IMR-90 (cell line): ENCODE results near the gene DBH. TPM values are rescaled to one million over a fixed set of nuclear protein-coding genes. Genes with fewer than 3 reads are reported as not detected.

ENCODE experiments used
- ATAC-seq: fragments of 200-7000 bp; cut with Tn5 transposase; 2 replicates; pipeline ENCODE4 v1.9.1; 2020; ENCODE audit warnings: low read depth, mild to moderate bottlenecking, moderate library complexity
- BruUV-seq: library from RNA; stranded (reverse); fragments of 400-500 nt; replicated peaks from 2 replicates; lab custom pipeline; 2021; lab: Mats Ljungman, UMichigan
- CTCF ChIA-PET: fragments of 300-600 bp; formaldehyde crosslinking; extraction: SDS; loops from one replicate; lab custom pipeline; 2021; ENCODE audit warnings: antibody characterized with exemption; lab: Yijun Ruan, JAX
- POLR2A ChIA-PET: fragments of 300-600 bp; sonication (Branson Sonifier 250); formaldehyde crosslinking; loops from one replicate; lab custom pipeline; 2022; ENCODE audit warnings: antibody characterized with exemption; ENCODE audit not compliant: unreplicated experiment; lab: Charles Lee
- DNase-seq: peaks from one replicate; pipeline ENCODE4 v3.0.0; 2013
- H2AFZ ChIP-seq: replicated peaks from 2 replicates; pipeline ENCODE3; 2013; ENCODE audit warnings: low read length, mild to moderate bottlenecking; ENCODE audit not compliant: poor library complexity
- H2AK5ac ChIP-seq: 2 replicates; pipeline ENCODE4 v1.6.1; 2013; ENCODE audit warnings: low read depth, low read length, inconsistent platforms
- H2AK9ac ChIP-seq: replicated peaks from 2 replicates; pipeline ENCODE3; 2013; ENCODE audit warnings: mild to moderate bottlenecking, low read depth, low read length, moderate library complexity; ENCODE audit not compliant: poor library complexity
- H2BK120ac ChIP-seq: 2 replicates; pipeline ENCODE4 v1.6.1; 2013; ENCODE audit warnings: low read depth, low read length, inconsistent platforms
- H2BK15ac ChIP-seq: 3 replicates; pipeline ENCODE4 v1.6.1; 2013; ENCODE audit warnings: low read depth, low read length, inconsistent platforms
- H2BK20ac ChIP-seq: 2 replicates; pipeline ENCODE4 v1.6.1; 2013; ENCODE audit warnings: low read depth, mild to moderate bottlenecking, inconsistent platforms, low read length, moderate library complexity
- H2BK5ac ChIP-seq: 2 replicates; pipeline ENCODE4 v1.6.1; 2013; ENCODE audit warnings: mild to moderate bottlenecking, low read depth, low read length, inconsistent platforms; ENCODE audit not compliant: poor library complexity, severe bottlenecking
- H3K14ac ChIP-seq: replicated peaks from 2 replicates; pipeline ENCODE4 v1.6.1; 2013; ENCODE audit warnings: low read depth, low read length, inconsistent platforms
- H3K18ac ChIP-seq: 2 replicates; pipeline ENCODE4 v1.6.1; 2013; ENCODE audit warnings: low read depth, low read length, control low read depth
- H3K23ac ChIP-seq: 2 replicates; pipeline ENCODE4 v1.6.1; 2013; ENCODE audit warnings: low read depth, low read length, inconsistent platforms
- H3K27ac ChIP-seq: 2 replicates; pipeline ENCODE4 v1.5.1; 2013; ENCODE audit warnings: mild to moderate bottlenecking, control low read depth, low read length; ENCODE audit not compliant: insufficient read depth
- H3K27me3 ChIP-seq: 2 replicates; pipeline ENCODE4 v1.6.1; 2013; ENCODE audit warnings: low read length; ENCODE audit not compliant: control insufficient read depth, insufficient read depth
- H3K36me3 ChIP-seq: 2 replicates; pipeline ENCODE4 v1.6.1; 2013; ENCODE audit warnings: low read length, mixed read lengths; ENCODE audit not compliant: control insufficient read depth, insufficient read depth
- H3K4ac ChIP-seq: 2 replicates; pipeline ENCODE4 v1.6.1; 2013; ENCODE audit warnings: low read depth, low read length, inconsistent platforms
- H3K4me1 ChIP-seq: 2 replicates; pipeline ENCODE4 v1.6.1; 2013; ENCODE audit warnings: low read length, mixed read lengths; ENCODE audit not compliant: control insufficient read depth, insufficient read depth
- H3K4me2 ChIP-seq: 2 replicates; pipeline ENCODE4 v1.6.1; 2013; ENCODE audit warnings: low read depth, mild to moderate bottlenecking, control low read depth, low read length, moderate library complexity
- H3K4me3 ChIP-seq: 2 replicates; pipeline ENCODE4 v1.5.1; 2013; ENCODE audit warnings: low read depth, mild to moderate bottlenecking, control low read depth, low read length, moderate library complexity; ENCODE audit not compliant: insufficient read depth
- H3K56ac ChIP-seq: 2 replicates; pipeline ENCODE4 v1.6.1; 2013; ENCODE audit warnings: low read length, inconsistent platforms; ENCODE audit not compliant: insufficient read depth; ENCODE audit errors: extremely low read depth
- H3K79me1 ChIP-seq, 2 experiments: 2 replicates each; pipeline ENCODE4 v1.6.1; 2013; ENCODE audit warnings: low read length in 2 of 2, inconsistent platforms in 1 of 2, low read depth in 1 of 2
- H3K9ac ChIP-seq: 2 replicates; pipeline ENCODE4 v1.6.1; 2013; ENCODE audit warnings: low read depth, low read length, control low read depth
- H3K9me1 ChIP-seq: 2 replicates; pipeline ENCODE4 v1.6.1; 2013; ENCODE audit warnings: low read length, inconsistent platforms; ENCODE audit not compliant: insufficient read depth
- H3K9me3 ChIP-seq: 2 replicates; pipeline ENCODE4 v1.6.1; 2013; ENCODE audit warnings: low read length; ENCODE audit not compliant: control insufficient read depth, insufficient read depth
- H4K20me1 ChIP-seq: 2 replicates; pipeline ENCODE4 v1.6.1; 2013; ENCODE audit warnings: low read length, inconsistent platforms; ENCODE audit not compliant: insufficient read depth
- H4K5ac ChIP-seq: 2 replicates; pipeline ENCODE4 v1.6.1; 2013; ENCODE audit warnings: mild to moderate bottlenecking, low read depth, low read length, control low read depth
- H4K8ac ChIP-seq, 2 experiments: 2 replicates each; pipeline ENCODE4 v1.6.1; 2013; ENCODE audit warnings: low read depth in 2 of 2, low read length in 2 of 2, control low read depth in 1 of 2, inconsistent platforms in 1 of 2
- H4K91ac ChIP-seq: 2 replicates; pipeline ENCODE4 v1.6.1; 2013; ENCODE audit warnings: low read depth, low read length, inconsistent platforms; ENCODE audit not compliant: insufficient read depth
- CEBPB ChIP-seq: IDR thresholded peaks from 2 replicates; pipeline ENCODE4 v1.6.1; 2012; ENCODE audit warnings: low read depth, low read length, improper control_type of control experiment
- CHD1 ChIP-seq: IDR thresholded peaks from 2 replicates; pipeline ENCODE4 v1.6.1; 2012; ENCODE audit warnings: low read depth, low read length, improper control_type of control experiment
- FOS ChIP-seq: fragments of 150-350 bp; IDR thresholded peaks from 2 replicates; pipeline ENCODE4 v1.6.1; 2016; ENCODE audit warnings: low read depth, low read length
- NFE2L2 ChIP-seq: fragments of 150-350 bp; IDR thresholded peaks from 2 replicates; pipeline ENCODE4 v1.6.1; 2016; ENCODE audit warnings: low read depth, mild to moderate bottlenecking, low read length
- RAD21 ChIP-seq: IDR thresholded peaks from 2 replicates; pipeline ENCODE4 v1.6.1; 2012; ENCODE audit warnings: low read length, improper control_type of control experiment
- RCOR1 ChIP-seq: IDR thresholded peaks from 2 replicates; pipeline ENCODE4 v1.6.1; 2012; ENCODE audit warnings: mild to moderate bottlenecking, low read length, improper control_type of control experiment; ENCODE audit not compliant: insufficient replicate concordance
- RFX5 ChIP-seq: IDR thresholded peaks from 2 replicates; pipeline ENCODE4 v1.8.0; 2012; ENCODE audit warnings: low read depth, mild to moderate bottlenecking, low read length, moderate library complexity
- SMC3 ChIP-seq: fragments of 150-350 bp; IDR thresholded peaks from 2 replicates; pipeline ENCODE4 v1.6.1; 2016; ENCODE audit warnings: low read depth, mild to moderate bottlenecking, antibody characterized with exemption, low read length, moderate library complexity
- WGBS, 2 experiments: methylation state at CpG; one replicate each; pipeline versions ENCODE4 v1.1.5 to v1.1.7; 2013; ENCODE audit warnings: missing lambda C conversion rate in 2 of 2; ENCODE audit not compliant: insufficient read length in 1 of 2; ENCODE audit errors: extremely low coverage in 2 of 2; 5-methylcytosine and 5-hydroxymethylcytosine counted together
- dilution Hi-C: fragments of 300-500 bp; cut with HindIII; formaldehyde crosslinking; loops from one replicate; pipeline ENCODE4 v1.14.3; 2018; ENCODE audit warnings: low sequenced_read_pairs; ENCODE audit not compliant: unreplicated experiment
- in situ Hi-C: fragments of 300-500 bp; cut with MboI; formaldehyde crosslinking; loops from 3 replicates; pipeline ENCODE4 v1.14.3; 2019; ENCODE audit warnings: low sequenced_read_pairs, inconsistent platforms, mixed read lengths
- intact Hi-C: fragments of 100-400 bp; cut with micrococcal nuclease; formaldehyde crosslinking; loops from 2 replicates; pipeline ENCODE4 v1.10.0; 2022
- polyA plus RNA-seq, 3 experiments: library from polyadenylated mRNA; depleted of rRNA; stranded (reverse); fragments of >200 nt; gene quantifications; 2 replicates each; pipeline ENCODE4 v1.2.3, GENCODE V29; 2012; ENCODE audit warnings: low replicate concordance in 1 of 3
- total RNA-seq: library from RNA; depleted of rRNA; stranded (reverse); fragments of >200 nt; gene quantifications from 2 replicates; pipeline ENCODE4 v1.2.3, GENCODE V29; 2012
- TF ChIP-seq, protein P1 (sequence below): fragments of 150-350 bp; IDR thresholded peaks from 2 replicates; pipeline ENCODE4 v1.6.1; 2016; ENCODE audit warnings: low read depth, mild to moderate bottlenecking, low read length, moderate library complexity, borderline replicate concordance
- TF ChIP-seq, protein P2 (sequence below): conservative IDR thresholded peaks from 2 replicates; pipeline ENCODE4 v1.5.1; 2012; ENCODE audit warnings: mild to moderate bottlenecking, low read depth, low read length, improper control_type of control experiment

Gene DBH
- total and polyA plus RNA-seq, 2 of the 4 experiments (the other 2 are of a cell fraction), result not detected

DNA sequence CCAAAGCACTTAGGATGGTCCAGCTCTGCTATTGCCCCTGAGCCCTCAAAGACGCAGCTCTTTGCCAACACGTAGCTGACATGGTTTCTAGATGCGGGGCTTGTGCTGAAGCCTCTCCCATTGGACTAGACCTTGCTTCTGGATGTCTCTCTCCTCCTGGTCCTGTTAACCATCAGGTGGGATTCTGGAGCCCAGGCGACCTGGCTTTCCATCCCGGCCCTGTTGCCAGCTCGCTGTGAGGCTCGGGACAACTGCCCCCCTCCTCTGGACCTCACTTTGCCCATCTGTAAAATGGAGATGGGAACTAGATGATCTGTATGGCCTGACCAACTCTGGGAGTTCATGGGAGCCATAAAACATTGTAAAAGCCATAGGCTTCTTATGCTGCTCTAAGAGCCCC lies 4.0 kb downstream of the DBH start:
- H3K27me3 ChIP-seq, result peaks cover 59% of the 10 kb centered on the region; the same call in 1 of the 2 replicates
- no peak overlapping the region for H4K8ac ChIP-seq
- in situ Hi-C loops (no loop called here), intact Hi-C loops (no loop called here), dilution Hi-C loops (no loop called here)
- DNase-seq, result no peak
- BruUV-seq, result no TSS peak
- no peak overlapping the region for H2AFZ ChIP-seq
- H2BK5ac ChIP-seq, result no peak overlapping the region
- H3K9ac ChIP-seq, result no peak overlapping the region
- no peak overlapping the region for H3K23ac ChIP-seq
- H2AK9ac ChIP-seq, result no peak overlapping the region
- POLR2A ChIA-PET, result no interaction called here
- no peak overlapping the region for H3K4me3 ChIP-seq
- H3K27ac ChIP-seq, result no peak overlapping the region
- H4K5ac ChIP-seq, result no peak overlapping the region
- no peak for ATAC-seq
- no peaks in the 10 kb centered on the region for H3K9me3 ChIP-seq
- no peaks in the 10 kb centered on the region for H4K20me1 ChIP-seq
- H3K56ac ChIP-seq, result no peak overlapping the region
- no peak overlapping the region for H2AK5ac ChIP-seq
- H3K36me3 ChIP-seq, result no peaks in the 10 kb centered on the region
- no peaks in the 10 kb centered on the region for H3K4me1 ChIP-seq
- no peak overlapping the region for H2BK20ac ChIP-seq
- no peak overlapping the region for H3K4me2 ChIP-seq
- H2BK120ac ChIP-seq, result no peak overlapping the region
- no peak overlapping the region for H2BK15ac ChIP-seq
- no peaks in the 10 kb centered on the region for H3K9me1 ChIP-seq
- no peak overlapping the region for H3K18ac ChIP-seq
- H3K14ac ChIP-seq, result no peak overlapping the region
- no peak overlapping the region for H4K91ac ChIP-seq
- H3K79me1 ChIP-seq, result no peaks in the 10 kb centered on the region
- WGBS, 2 experiments, result 75% methylated on average over 3 of the region's 7 CpGs; no CpG with 5 or more reads in 1 of the 2 experiments
- H3K4ac ChIP-seq, result no peak overlapping the region
- CTCF ChIA-PET, result no interaction called here
- TF ChIP-seq RAD21 (no peak), RFX5 (no peak), RCOR1 (no peak), FOS (no peak), CHD1 (no peak), CEBPB (no peak), SMC3 (no peak), NFE2L2 (no peak)
- TF ChIP-seq, protein P1, sequence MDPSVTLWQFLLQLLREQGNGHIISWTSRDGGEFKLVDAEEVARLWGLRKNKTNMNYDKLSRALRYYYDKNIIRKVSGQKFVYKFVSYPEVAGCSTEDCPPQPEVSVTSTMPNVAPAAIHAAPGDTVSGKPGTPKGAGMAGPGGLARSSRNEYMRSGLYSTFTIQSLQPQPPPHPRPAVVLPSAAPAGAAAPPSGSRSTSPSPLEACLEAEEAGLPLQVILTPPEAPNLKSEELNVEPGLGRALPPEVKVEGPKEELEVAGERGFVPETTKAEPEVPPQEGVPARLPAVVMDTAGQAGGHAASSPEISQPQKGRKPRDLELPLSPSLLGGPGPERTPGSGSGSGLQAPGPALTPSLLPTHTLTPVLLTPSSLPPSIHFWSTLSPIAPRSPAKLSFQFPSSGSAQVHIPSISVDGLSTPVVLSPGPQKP, result no peak
- TF ChIP-seq, protein P2, sequence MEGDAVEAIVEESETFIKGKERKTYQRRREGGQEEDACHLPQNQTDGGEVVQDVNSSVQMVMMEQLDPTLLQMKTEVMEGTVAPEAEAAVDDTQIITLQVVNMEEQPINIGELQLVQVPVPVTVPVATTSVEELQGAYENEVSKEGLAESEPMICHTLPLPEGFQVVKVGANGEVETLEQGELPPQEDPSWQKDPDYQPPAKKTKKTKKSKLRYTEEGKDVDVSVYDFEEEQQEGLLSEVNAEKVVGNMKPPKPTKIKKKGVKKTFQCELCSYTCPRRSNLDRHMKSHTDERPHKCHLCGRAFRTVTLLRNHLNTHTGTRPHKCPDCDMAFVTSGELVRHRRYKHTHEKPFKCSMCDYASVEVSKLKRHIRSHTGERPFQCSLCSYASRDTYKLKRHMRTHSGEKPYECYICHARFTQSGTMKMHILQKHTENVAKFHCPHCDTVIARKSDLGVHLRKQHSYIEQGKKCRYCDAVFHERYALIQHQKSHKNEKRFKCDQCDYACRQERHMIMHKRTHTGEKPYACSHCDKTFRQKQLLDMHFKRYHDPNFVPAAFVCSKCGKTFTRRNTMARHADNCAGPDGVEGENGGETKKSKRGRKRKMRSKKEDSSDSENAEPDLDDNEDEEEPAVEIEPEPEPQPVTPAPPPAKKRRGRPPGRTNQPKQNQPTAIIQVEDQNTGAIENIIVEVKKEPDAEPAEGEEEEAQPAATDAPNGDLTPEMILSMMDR, result no peak
